Heart left ventricle (tissue), 16 donors: ENCODE data around the gene LRFN5. TPM values are rescaled to one million over a fixed set of nuclear protein-coding genes. Genes with fewer than 3 reads are reported as not detected.
"Not testable (repeated sequence)": the region's sequence is repeated elsewhere in the genome, so short reads cannot be mapped to it uniquely, and the experiment has no call there.

ENCODE experiments used
- ATAC-seq, 4 donors: fragments of 200-7000 bp; cut with Tn5 transposase; one replicate each; pipeline ENCODE4 v1.9.1; 2020 to 2022; ENCODE audit warnings: moderate library complexity in 4 of 4, mild to moderate bottlenecking in 3 of 4, moderate number of reproducible peaks in 1 of 4
- DNase-seq, 5 donors: peaks; one replicate each; pipeline ENCODE4 v3.0.0-alpha.2; 2020
- H3K27ac ChIP-seq, 12 donors: fragments of 200-600 bp; sonication (generic) in 4 of 12; one replicate each; pipeline versions ENCODE4 v1.5.0 to v1.8.0; 2016 to 2022; ENCODE audit warnings: mild to moderate bottlenecking in 2 of 12
- H3K27me3 ChIP-seq, 9 donors: fragments of 200-600 bp; sonication (generic) in 2 of 9; one replicate each; pipeline versions ENCODE4 v1.5.1 to v1.8.0; 2016 to 2022; ENCODE audit warnings: mild to moderate bottlenecking in 3 of 9
- H3K36me3 ChIP-seq, 9 donors: fragments of 200-600 bp; sonication (generic) in 2 of 9; one replicate each; pipeline versions ENCODE4 v1.5.0 to v1.8.0; 2018 to 2022; ENCODE audit warnings: mild to moderate bottlenecking in 2 of 9
- H3K4me1 ChIP-seq, 12 donors: fragments of 200-600 bp; sonication (generic) in 4 of 12; one replicate each; pipeline versions ENCODE4 v1.5.0 to v1.8.0; 2016 to 2022; ENCODE audit warnings: mild to moderate bottlenecking in 3 of 12
- H3K4me3 ChIP-seq, 12 donors: fragments of 200-600 bp; sonication (generic) in 4 of 12; one replicate each; pipeline versions ENCODE4 v1.5.0 to v1.8.0; 2017 to 2022; ENCODE audit warnings: mild to moderate bottlenecking in 9 of 12, moderate library complexity in 4 of 12
- H3K9me3 ChIP-seq, 12 donors: fragments of 200-600 bp; sonication (generic) in 4 of 12; one replicate each; pipeline versions ENCODE4 v1.5.0 to v1.8.0; 2016 to 2022; ENCODE audit warnings: mild to moderate bottlenecking in 1 of 12
- POLR2A ChIP-seq, 2 donors: fragments of 450-650 bp; IDR thresholded peaks; one replicate each; pipeline ENCODE4 v1.6.1; 2017; ENCODE audit warnings: antibody characterized with exemption in 2 of 2, mild to moderate bottlenecking in 2 of 2, moderate library complexity in 2 of 2
- WGBS, 4 donors: extraction: QIAGEN DNeasy Blood & Tissue Kit in 2 of 4; methylation state at CpG; one replicate each; pipeline versions ENCODE4 v1.1.5 to v1.1.7; 2013 to 2018; 5-methylcytosine and 5-hydroxymethylcytosine counted together
- intact Hi-C, 10 donors: fragments of 100-400 bp; cut with DNase I; formaldehyde crosslinking; loops; one replicate each; pipeline versions ENCODE4 v1.11.1 to v1.14.2; 2022
- polyA plus RNA-seq, 2 donors: library from polyadenylated mRNA; stranded (reverse); fragments of 200-250 nt; gene quantifications; one replicate each; pipeline ENCODE4 v1.2.3, GENCODE V29; 2013
- total RNA-seq, 9 donors: library from RNA; depleted of rRNA in 2 of 9; stranded (reverse); fragments of >200 nt in 2 of 9; fragmentation: NEBNext Ultra II Directional in 3 of 9; extraction: Animal tissue kit (Norgen Biotek cat#: 25700) in 3 of 9; gene quantifications; one replicate each; pipeline versions ENCODE4 v1.1.0 to v1.2.4, GENCODE V29; 2016 to 2023
- TF ChIP-seq, protein P1 (sequence below), 12 donors: fragments of 200-600 bp; sonication (generic) in 4 of 12; IDR thresholded peaks; one replicate each; pipeline versions ENCODE4 v1.5.0 to v1.8.0; 2018 to 2022; ENCODE audit warnings: antibody characterized with exemption in 12 of 12, mild to moderate bottlenecking in 5 of 12
- donor health status: ischemic (EF 13 %, LVEDD 7.1; RV severe dilation, severe dysfunction).
- donor health status: healthy with polysubstance abuse.
- donor health status: DM: no; HTN: yes; CAD: no.
- donor health status: DM: no; HTN: no; CAD: no.
- donor health status: ischemic (EF 25% LVEDD 6.9; RV normal size, moderate dysfunction).
- donor health status: ischemic (EF 25% LVEDD 5.7; RV mildly dilated, moderate dysfunction).
- donor health status: healthy.
- donor health status: DM: yes; HTN: yes; CAD: no.
- donor health status: ischemic (EF 35%, LVEDD 5.7; RV mildly dilated, moderate dysfunction).
- donor health status: nonischemic (EF 11% LVEDD 7.7; RV severe dilation, severe dysfunction).
- donor health status: DM: yes; HTN: yes; CAD: no.
- donor health status: PGD.
- donor health status: ischemic (EF 29% LVEDD 5.4; RV normal size, mild dysfunction).
- donor health status: nonischemic (EF 23%, LVEDD 6.1; RV moderate dilation, normal function).

The LRFN5 gene
- total and polyA plus RNA-seq, 11 donors, result 0.11 to 0.91 (median 0.38) TPM

DNA sequence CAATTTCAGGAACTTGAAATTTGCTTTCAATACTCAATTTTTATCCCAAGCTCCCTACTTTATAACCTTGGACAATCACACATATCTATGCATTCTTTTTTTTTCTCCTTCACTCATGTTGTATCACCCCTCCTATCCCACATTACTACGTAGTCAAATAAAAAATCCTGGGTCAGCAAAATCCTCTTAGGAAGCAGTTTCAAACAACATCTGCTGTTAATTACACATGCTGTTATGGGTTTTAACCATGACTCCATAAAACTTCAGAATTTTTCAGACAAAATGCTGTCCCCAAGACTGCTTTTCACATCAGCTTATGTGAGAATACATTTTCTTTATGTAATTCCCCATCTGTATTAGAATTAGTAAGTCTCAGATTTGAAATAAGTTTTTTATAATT is 61.7 kb downstream of the LRFN5 start:
- intact Hi-C loops, result no loop called here
- Histone ChIP-seq H3K4me1 (no peaks in the 10 kb centered on the region), H3K36me3 (no peaks in the 10 kb centered on the region), H3K27me3 (no peaks in the 10 kb centered on the region), H3K9me3 (no peaks in the 10 kb centered on the region), H3K27ac (no peak overlapping the region), H3K4me3 (no peak overlapping the region)
- DNase-seq, result no peak
- 59 to 76% (median 69%) methylated on average over 1 of the region's 1 CpG for WGBS, 4 donors
- TF ChIP-seq, protein P1, sequence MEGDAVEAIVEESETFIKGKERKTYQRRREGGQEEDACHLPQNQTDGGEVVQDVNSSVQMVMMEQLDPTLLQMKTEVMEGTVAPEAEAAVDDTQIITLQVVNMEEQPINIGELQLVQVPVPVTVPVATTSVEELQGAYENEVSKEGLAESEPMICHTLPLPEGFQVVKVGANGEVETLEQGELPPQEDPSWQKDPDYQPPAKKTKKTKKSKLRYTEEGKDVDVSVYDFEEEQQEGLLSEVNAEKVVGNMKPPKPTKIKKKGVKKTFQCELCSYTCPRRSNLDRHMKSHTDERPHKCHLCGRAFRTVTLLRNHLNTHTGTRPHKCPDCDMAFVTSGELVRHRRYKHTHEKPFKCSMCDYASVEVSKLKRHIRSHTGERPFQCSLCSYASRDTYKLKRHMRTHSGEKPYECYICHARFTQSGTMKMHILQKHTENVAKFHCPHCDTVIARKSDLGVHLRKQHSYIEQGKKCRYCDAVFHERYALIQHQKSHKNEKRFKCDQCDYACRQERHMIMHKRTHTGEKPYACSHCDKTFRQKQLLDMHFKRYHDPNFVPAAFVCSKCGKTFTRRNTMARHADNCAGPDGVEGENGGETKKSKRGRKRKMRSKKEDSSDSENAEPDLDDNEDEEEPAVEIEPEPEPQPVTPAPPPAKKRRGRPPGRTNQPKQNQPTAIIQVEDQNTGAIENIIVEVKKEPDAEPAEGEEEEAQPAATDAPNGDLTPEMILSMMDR (IDR thresholded peaks at IDR 0.05), result no peak
- TF ChIP-seq POLR2A (IDR thresholded peaks at IDR 0.05), result no peak
- ATAC-seq, result no peak

DNA sequence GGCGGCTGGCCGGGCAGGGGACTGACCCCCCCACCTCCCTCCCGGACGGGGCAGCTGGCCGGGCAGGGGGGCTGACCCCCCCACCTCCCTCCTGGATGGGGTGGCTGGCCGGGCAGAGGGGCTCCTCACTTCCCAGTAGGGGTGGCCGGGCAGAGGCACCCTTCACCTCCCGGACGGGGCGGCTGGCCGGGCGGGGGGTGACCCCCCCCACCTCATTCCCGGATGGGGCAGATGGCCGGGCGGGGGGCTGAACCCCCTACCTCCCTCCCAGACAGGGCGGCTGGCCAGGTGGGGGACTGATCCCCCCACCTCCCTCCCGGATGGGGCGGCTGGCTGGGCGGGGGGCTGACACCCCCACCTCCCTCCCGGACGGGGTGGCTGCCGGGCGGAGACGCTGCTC is 66.9 kb downstream of the LRFN5 start:
- peak in 1 of 5 donors; percentile 21 for DNase-seq
- intact Hi-C loops, H3K27ac ChIP-seq, ATAC-seq, H3K27me3 ChIP-seq, H3K36me3 ChIP-seq, H3K4me1 ChIP-seq, H3K4me3 ChIP-seq: not testable (repeated sequence)
- peaks cover 0 to 15% (median 0%) of the 10 kb centered on the region in 12 donors for H3K9me3 ChIP-seq
- 96% methylated on average over 24 of the region's 24 CpGs; no CpG with 5 or more reads in 2 of the 4 donors for WGBS, 4 donors

DNA sequence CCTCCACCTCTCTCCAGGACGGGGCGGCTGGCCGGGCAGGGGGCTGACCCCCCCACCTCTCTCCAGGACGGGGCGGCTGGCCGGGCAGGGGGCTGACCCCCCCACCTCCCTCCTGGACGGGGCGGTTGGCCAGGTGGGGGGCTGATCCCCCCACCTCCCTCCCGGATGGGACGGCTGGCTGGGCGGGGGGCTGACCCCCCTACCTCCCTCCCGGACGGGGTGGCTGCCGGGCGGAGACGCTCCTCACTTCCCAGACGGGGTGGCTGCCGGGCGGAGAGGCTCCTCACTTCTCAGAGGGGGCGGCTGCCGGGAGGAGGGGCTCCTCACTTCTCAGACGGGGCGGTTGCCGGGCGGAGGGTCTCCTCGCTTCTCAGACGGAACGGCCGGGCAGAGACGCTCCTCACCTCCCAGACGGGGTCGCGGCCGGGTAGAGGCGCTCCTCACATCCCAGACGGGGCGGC is 67.9 kb downstream of the LRFN5 start:
- ATAC-seq, H3K36me3 ChIP-seq, intact Hi-C loops, H3K27me3 ChIP-seq, H3K4me1 ChIP-seq, H3K27ac ChIP-seq, H3K4me3 ChIP-seq: not testable (repeated sequence)
- DNase-seq, result peak in 1 of 5 donors; percentile 57
- 90 to 98% (median 96%) methylated on average over 20 to 37 of the region's 37 CpGs for WGBS, 4 donors
- H3K9me3 ChIP-seq, result peaks cover 0 to 20% (median 0%) of the 10 kb centered on the region in 12 donors

DNA sequence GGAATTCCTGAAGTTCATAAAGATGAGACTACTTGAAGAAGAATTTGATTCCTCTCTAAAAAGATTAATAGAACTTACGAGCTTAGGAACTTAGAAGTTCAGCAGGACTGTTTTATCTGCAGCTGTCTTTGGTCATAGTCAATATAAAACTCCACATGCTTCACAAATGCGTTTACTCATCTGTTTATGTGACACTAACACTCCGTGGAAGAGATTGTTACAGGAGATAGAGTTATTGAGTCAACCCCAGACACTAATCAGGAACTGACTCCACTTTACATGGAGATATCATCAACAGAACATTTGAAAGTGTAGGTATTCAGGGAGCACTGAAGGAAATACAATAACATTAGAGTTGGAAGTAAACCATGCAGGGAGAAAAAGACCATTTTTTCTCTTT is 92.8 kb downstream of the LRFN5 start:
- peaks cover 0 to 7% (median 0%) of the 10 kb centered on the region in 12 donors for H3K9me3 ChIP-seq
- intact Hi-C loops, result no loop called here
- H3K4me1 ChIP-seq, result no peaks in the 10 kb centered on the region
- no peak for ATAC-seq
- TF ChIP-seq POLR2A (IDR thresholded peaks at IDR 0.05), result no peak
- TF ChIP-seq, protein P1 (IDR thresholded peaks at IDR 0.05), result no peak
- H3K27me3 ChIP-seq, result no peaks in the 10 kb centered on the region
- no peak overlapping the region for H3K27ac ChIP-seq
- WGBS, 4 donors, result 41 to 52% (median 47%) methylated on average over 3 of the region's 3 CpGs
- H3K4me3 ChIP-seq, result no peak overlapping the region
- DNase-seq, result no peak
- H3K36me3 ChIP-seq, result no peaks in the 10 kb centered on the region

DNA sequence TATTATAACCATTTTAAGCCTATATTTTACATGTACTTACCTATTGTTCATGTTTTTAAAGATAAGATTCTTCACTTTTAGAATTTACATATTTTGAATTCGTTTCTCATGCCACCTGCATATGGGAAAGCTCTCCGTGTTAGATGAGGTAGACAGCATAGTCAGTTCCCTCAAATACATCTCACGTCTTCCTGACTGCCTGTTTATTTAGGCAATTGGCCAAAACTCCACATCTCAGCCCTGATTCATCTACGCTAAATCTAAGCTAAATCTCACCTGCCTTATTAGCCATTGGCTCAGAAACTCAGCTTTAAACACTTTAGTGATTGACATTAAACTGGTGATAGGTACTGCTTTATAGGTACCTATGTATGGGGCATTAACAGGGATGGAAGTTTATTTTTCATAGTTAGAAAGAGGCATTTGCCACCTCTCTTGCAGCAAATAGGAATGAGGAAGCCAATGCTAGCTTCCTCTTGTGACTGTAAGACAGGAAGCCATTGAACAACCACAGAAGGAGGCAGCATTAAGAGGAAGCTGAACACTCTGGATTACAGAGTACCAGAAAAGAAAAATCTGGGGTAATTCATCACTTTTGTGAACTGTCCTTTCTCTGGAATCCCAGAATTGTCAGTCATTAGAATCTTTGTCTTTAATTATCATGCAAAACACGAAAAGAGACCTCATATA is 111.9 kb downstream of the LRFN5 start:
- ATAC-seq, result no peak
- Histone ChIP-seq H3K27me3 (no peaks in the 10 kb centered on the region), H3K36me3 (no peaks in the 10 kb centered on the region), H3K9me3 (peaks cover 0 to 7% (median 0%) of the 10 kb centered on the region in 12 donors), H3K27ac (no peak overlapping the region), H3K4me3 (no peak overlapping the region), H3K4me1 (peaks cover 0 to 11% (median 0%) of the 10 kb centered on the region in 12 donors)
- intact Hi-C loops, result no loop called here
- DNase-seq, result no peak
- 34 to 47% (median 43%) methylated on average over 5 of the region's 5 CpGs for WGBS, 4 donors
- TF ChIP-seq, protein P1 (IDR thresholded peaks at IDR 0.05), result no peak
- TF ChIP-seq POLR2A (IDR thresholded peaks at IDR 0.05), result no peak
